ENCODE results near the gene PAPPA2. TPM values are rescaled to one million over a fixed set of nuclear protein-coding genes. Genes with fewer than 3 reads are reported as not detected.

The PAPPA2 gene
- total and polyA plus RNA-seq, 2 of the 4 experiments (the other 2 are of a cell fraction): 0.10 to 0.18 TPM

DNA sequence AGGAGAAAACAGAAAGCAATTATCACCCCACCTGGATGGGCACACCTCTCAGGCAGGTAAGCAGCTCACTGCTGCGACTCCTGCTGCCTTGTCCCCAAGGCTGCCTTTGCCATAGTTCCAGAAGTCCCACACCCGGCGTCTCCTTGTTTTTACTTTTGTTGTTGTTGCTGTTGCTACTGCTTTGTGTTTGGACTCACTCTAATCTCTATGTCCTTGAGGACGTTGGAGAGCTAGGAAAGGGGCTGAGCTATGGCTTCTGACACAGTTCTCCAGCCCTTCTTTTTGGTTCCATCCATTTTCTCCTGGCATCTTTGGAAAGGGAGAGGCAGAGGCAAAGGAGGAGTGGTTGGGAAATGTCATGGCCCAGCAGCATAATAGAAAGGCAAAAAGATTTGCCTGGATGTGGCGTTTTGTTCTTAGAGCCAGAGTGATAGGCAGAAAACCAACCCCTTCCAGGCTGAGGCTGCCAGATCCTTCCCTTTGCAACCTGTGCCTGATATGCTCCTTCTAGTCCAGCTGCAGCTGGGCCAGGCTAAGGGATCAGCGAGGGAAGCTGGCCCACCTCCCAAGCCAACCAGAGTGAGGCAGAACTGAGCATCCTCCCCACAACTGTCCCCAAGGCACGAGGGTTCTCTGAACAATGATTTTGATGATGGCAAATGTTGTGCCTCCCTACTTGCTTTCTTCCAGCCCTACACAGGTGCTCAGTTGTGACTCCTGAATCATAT, 430.8 kb downstream of the PAPPA2 start:
- intact Hi-C loops (cut with micrococcal nuclease): loop anchor here (10.0 kb wide), 1 partner anchor 1381 kb away; no protein-coding TSS in a partner anchor
- WGBS, 2 experiments (ENCODE audit: extremely low coverage in 2 of 2, insufficient read length in 1 of 2): 20% methylated on average over 1 of the region's 7 CpGs; no CpG with 5 or more reads in 1 of the 2 experiments
- Histone ChIP-seq H3K9me3 (ENCODE audit: control insufficient read depth, insufficient read depth, low read length) (no peaks in the 10 kb centered on the region), H2AK9ac (replicated peaks; ENCODE audit: low read depth, low read length, poor library complexity) (no peak overlapping the region), H2BK20ac (ENCODE audit: low read depth, low read length) (no peak overlapping the region), H4K20me1 (ENCODE audit: insufficient read depth, low read length) (no peaks in the 10 kb centered on the region), H4K8ac (ENCODE audit: low read depth in 2 of 2, low read length in 2 of 2) (no peak overlapping the region), H3K23ac (ENCODE audit: low read depth, low read length) (no peak overlapping the region), H2AK5ac (ENCODE audit: low read depth, low read length) (no peak overlapping the region), H3K4me2 (ENCODE audit: low read depth, low read length) (no peak overlapping the region), H4K91ac (ENCODE audit: insufficient read depth, low read depth, low read length) (no peak overlapping the region), H3K79me1 (ENCODE audit: low read depth in 1 of 2, low read length in 2 of 2) (no peaks in the 10 kb centered on the region), H3K4me3 (ENCODE audit: insufficient read depth, low read depth, low read length) (no peak overlapping the region), H3K9ac (ENCODE audit: low read depth, low read length) (no peak overlapping the region), H4K5ac (ENCODE audit: low read depth, low read length) (no peak overlapping the region), H2AFZ (replicated peaks; ENCODE audit: low read length, poor library complexity) (no peak overlapping the region), H2BK15ac (ENCODE audit: low read depth, low read length) (no peak overlapping the region), H3K4ac (ENCODE audit: low read depth, low read length) (no peak overlapping the region), H3K14ac (replicated peaks; ENCODE audit: low read depth, low read length) (no peak overlapping the region), H3K18ac (ENCODE audit: low read depth, low read length) (no peak overlapping the region), H3K9me1 (ENCODE audit: insufficient read depth, low read length) (no peaks in the 10 kb centered on the region), H3K4me1 (ENCODE audit: control insufficient read depth, insufficient read depth, low read length) (no peaks in the 10 kb centered on the region), H2BK5ac (ENCODE audit: low read depth, low read length, poor library complexity, severe bottlenecking) (no peak overlapping the region), H3K27ac (ENCODE audit: insufficient read depth, low read length) (no peak overlapping the region), H3K56ac (ENCODE audit: extremely low read depth, insufficient read depth, low read length) (no peak overlapping the region), H3K36me3 (ENCODE audit: control insufficient read depth, insufficient read depth, low read length) (no peaks in the 10 kb centered on the region), H2BK120ac (ENCODE audit: low read depth, low read length) (no peak overlapping the region), H3K27me3 (ENCODE audit: control insufficient read depth, insufficient read depth, low read length) (no peaks in the 10 kb centered on the region)
- DNase-seq (no peak), ATAC-seq (ENCODE audit: low read depth) (no peak)
- in situ Hi-C loops (cut with MboI; ENCODE audit: low sequenced_read_pairs): no loop called here
- ChIA-PET CTCF (no interaction called here), POLR2A (ENCODE audit: unreplicated experiment) (no interaction called here)
- no TSS peak for BruUV-seq (replicated peaks)
- no peak for TF ChIP-seq FOS (IDR thresholded peaks at IDR 0.05; ENCODE audit: low read depth, low read length)
- TF ChIP-seq POLR2A (IDR thresholded peaks at IDR 0.05; ENCODE audit: low read depth, low read length): no peak
- TF ChIP-seq CEBPB (IDR thresholded peaks at IDR 0.05; ENCODE audit: low read depth, low read length): no peak
- TF ChIP-seq, protein P1, sequence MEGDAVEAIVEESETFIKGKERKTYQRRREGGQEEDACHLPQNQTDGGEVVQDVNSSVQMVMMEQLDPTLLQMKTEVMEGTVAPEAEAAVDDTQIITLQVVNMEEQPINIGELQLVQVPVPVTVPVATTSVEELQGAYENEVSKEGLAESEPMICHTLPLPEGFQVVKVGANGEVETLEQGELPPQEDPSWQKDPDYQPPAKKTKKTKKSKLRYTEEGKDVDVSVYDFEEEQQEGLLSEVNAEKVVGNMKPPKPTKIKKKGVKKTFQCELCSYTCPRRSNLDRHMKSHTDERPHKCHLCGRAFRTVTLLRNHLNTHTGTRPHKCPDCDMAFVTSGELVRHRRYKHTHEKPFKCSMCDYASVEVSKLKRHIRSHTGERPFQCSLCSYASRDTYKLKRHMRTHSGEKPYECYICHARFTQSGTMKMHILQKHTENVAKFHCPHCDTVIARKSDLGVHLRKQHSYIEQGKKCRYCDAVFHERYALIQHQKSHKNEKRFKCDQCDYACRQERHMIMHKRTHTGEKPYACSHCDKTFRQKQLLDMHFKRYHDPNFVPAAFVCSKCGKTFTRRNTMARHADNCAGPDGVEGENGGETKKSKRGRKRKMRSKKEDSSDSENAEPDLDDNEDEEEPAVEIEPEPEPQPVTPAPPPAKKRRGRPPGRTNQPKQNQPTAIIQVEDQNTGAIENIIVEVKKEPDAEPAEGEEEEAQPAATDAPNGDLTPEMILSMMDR (conservative IDR thresholded peaks at IDR 0.05; ENCODE audit: low read depth, low read length): no peak
- dilution Hi-C loops (cut with HindIII; ENCODE audit: low sequenced_read_pairs, unreplicated experiment): no loop called here
